HTR-8/SVneo (cell line): ENCODE measurements around the gene STIMATE.

Experiments
- DNase-seq: peaks from one replicate; pipeline ENCODE4 v3.0.0; 2011; ENCODE audit warnings: low spot score, mixed read lengths; ENCODE audit not compliant: insufficient read length
- FAIRE-seq: peaks from 2 replicates; lab custom pipeline; 2011; peaks lifted over from hg19 to GRCh38; lab: Jason Lieb, UNC

The STIMATE gene

GRCh38 chr3:52844290-52844975, 52.9 kb downstream of the STIMATE start:
- no peak for FAIRE-seq
- no peak for DNase-seq

- FAIRE-seq (no peak), DNase-seq (no peak)
Observed at GRCh38 chr3:52843881-52844280, 53.5 kb downstream of the STIMATE start.

- DNase-seq (no peak), FAIRE-seq (no peak)
Observed at GRCh38 chr3:52843108-52843865, 54.1 kb downstream of the STIMATE start.

GRCh38 chr3:52842424-52842823, 54.9 kb downstream of the STIMATE start:
- DNase-seq, result no peak
- FAIRE-seq, result no peak

- DNase-seq, result no peak
- no peak for FAIRE-seq
Observed at GRCh38 chr3:52841981-52842340, 55.4 kb downstream of the STIMATE start.

GRCh38 chr3:52841211-52841980, 56.0 kb downstream of the STIMATE start:
- FAIRE-seq (no peak), DNase-seq (no peak)

- DNase-seq (no peak), FAIRE-seq (no peak)
Observed at GRCh38 chr3:52839892-52840545, 57.3 kb downstream of the STIMATE start.

- no peak for DNase-seq
- FAIRE-seq, result no peak
Observed at GRCh38 chr3:52839268-52839575, 58.1 kb downstream of the STIMATE start.

- no peak for DNase-seq
Observed at GRCh38 chr3:52838561-52839267, 58.6 kb downstream of the STIMATE start.

GRCh38 chr3:52836986-52837385, 60.4 kb downstream of the STIMATE start:
- DNase-seq (no peak), FAIRE-seq (no peak)

More at GRCh38 chr3:52838561-52839267, 58.6 kb downstream of the STIMATE start:
- no peak for FAIRE-seq

- no peak for DNase-seq
- FAIRE-seq, result no peak
Observed at GRCh38 chr3:52836471-52836845, 60.9 kb downstream of the STIMATE start.

- FAIRE-seq (no peak), DNase-seq (no peak)
Observed at GRCh38 chr3:52835766-52836470, 61.4 kb downstream of the STIMATE start.

- DNase-seq (no peak), FAIRE-seq (no peak)
Observed at GRCh38 chr3:52834871-52835501, 62.4 kb downstream of the STIMATE start, which contains the start of gene MUSTN1. Gene MUSTN1, minus strand, starts transcription at chr3:52835019. Its CDS starts 71 bp downstream, at chr3:52834948.

- FAIRE-seq (no peak), DNase-seq (no peak)
Observed at GRCh38 chr3:52833202-52833601, 64.1 kb downstream of the STIMATE start.

- FAIRE-seq (peak; percentile 85), DNase-seq (peak; percentile 89)
Observed at GRCh38 chr3:52831500-52832301, 65.6 kb downstream of the STIMATE start.

- DNase-seq (no peak), FAIRE-seq (no peak)
Observed at GRCh38 chr3:52830535-52831258, 66.7 kb downstream of the STIMATE start, which contains the start of gene ITIH4. Gene ITIH4, minus strand, starts transcription at chr3:52830672. Its CDS starts 30 bp downstream, at chr3:52830642.

GRCh38 chr3:52829906-52830463, 67.4 kb downstream of the STIMATE start:
- no peak for DNase-seq
- FAIRE-seq, result no peak
